ENCODE data around the gene COMT.

DNA sequence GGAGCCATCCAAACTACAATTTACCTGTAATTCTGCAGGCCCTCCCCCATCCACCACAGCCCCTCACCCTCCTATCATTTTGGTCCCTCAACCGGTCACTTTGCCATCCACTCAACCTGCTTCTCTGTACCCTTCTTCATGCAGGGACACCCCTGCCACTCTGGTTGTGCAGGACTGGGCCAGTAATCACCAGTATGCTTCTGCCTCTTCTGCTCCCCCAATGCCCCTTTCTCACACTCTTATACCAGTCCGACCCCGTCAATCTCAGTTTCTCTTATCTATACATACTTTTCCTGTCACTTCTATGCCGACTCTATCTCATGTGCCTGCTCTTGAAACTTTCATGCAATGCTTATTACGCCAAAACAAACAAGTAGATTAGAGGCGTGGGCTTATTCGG lies 5.1 kb upstream of the COMT start:
- TF ChIP-seq EP300 (IDR thresholded peaks at IDR 0.05), result no peak
- TF ChIP-seq, protein P1, sequence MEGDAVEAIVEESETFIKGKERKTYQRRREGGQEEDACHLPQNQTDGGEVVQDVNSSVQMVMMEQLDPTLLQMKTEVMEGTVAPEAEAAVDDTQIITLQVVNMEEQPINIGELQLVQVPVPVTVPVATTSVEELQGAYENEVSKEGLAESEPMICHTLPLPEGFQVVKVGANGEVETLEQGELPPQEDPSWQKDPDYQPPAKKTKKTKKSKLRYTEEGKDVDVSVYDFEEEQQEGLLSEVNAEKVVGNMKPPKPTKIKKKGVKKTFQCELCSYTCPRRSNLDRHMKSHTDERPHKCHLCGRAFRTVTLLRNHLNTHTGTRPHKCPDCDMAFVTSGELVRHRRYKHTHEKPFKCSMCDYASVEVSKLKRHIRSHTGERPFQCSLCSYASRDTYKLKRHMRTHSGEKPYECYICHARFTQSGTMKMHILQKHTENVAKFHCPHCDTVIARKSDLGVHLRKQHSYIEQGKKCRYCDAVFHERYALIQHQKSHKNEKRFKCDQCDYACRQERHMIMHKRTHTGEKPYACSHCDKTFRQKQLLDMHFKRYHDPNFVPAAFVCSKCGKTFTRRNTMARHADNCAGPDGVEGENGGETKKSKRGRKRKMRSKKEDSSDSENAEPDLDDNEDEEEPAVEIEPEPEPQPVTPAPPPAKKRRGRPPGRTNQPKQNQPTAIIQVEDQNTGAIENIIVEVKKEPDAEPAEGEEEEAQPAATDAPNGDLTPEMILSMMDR (IDR thresholded peaks at IDR 0.05), result no peak

Data from upper lobe of left lung (tissue), 4 donors.